Measurements from ENCODE around the gene TMEM132C. TPM values are rescaled to one million over a fixed set of nuclear protein-coding genes. Genes with fewer than 3 reads are reported as not detected.

Gene TMEM132C
- total and polyA plus RNA-seq, 4 donors: 0.05 to 0.08 (median 0.05) TPM; not detected in 1

- Histone ChIP-seq H3K27me3 (ENCODE audit: control insufficient read depth in 4 of 4, insufficient read depth in 4 of 4, low read length in 3 of 4) (no peaks in the 10 kb centered on the region), H3K4me1 (ENCODE audit: control insufficient read depth in 4 of 4, insufficient read depth in 4 of 4, low read length in 3 of 4) (no peaks in the 10 kb centered on the region), H3K36me3 (ENCODE audit: control insufficient read depth in 4 of 4, insufficient read depth in 3 of 4, low read depth in 1 of 4, low read length in 3 of 4) (no peaks in the 10 kb centered on the region), H3K9ac (ENCODE audit: low read depth in 1 of 2, low read length in 2 of 2) (no peak overlapping the region), H3K4me3 (ENCODE audit: low read depth in 1 of 3, low read length in 3 of 3) (no peak overlapping the region), H3K27ac (ENCODE audit: low read depth in 1 of 2, low read length in 2 of 2) (no peak overlapping the region), H3K9me3 (ENCODE audit: control insufficient read depth in 4 of 4, low read length in 3 of 4) (peaks cover 4 to 11% (median 11%) of the 10 kb centered on the region in 4 donors)
- TF ChIP-seq TAF1 (conservative IDR thresholded peaks at IDR 0.05) (no peak), NR2F2 (IDR thresholded peaks at IDR 0.05) (no peak)
- DNase-seq (ENCODE audit: low spot score): no peak
- 51% methylated on average over 1 of the region's 1 CpG for WGBS
These were observed 290.3 kb downstream of the TMEM132C start for GRCh38 chr12:128557231-128557630.

- Histone ChIP-seq H3K4me1 (ENCODE audit: control insufficient read depth in 4 of 4, insufficient read depth in 4 of 4, low read length in 3 of 4) (no peaks in the 10 kb centered on the region), H3K4me3 (ENCODE audit: low read depth in 1 of 3, low read length in 3 of 3) (no peak overlapping the region), H3K9ac (ENCODE audit: low read depth in 1 of 2, low read length in 2 of 2) (no peak overlapping the region), H3K27me3 (ENCODE audit: control insufficient read depth in 4 of 4, insufficient read depth in 4 of 4, low read length in 3 of 4) (no peaks in the 10 kb centered on the region), H3K27ac (ENCODE audit: low read depth in 1 of 2, low read length in 2 of 2) (no peak overlapping the region), H3K36me3 (ENCODE audit: control insufficient read depth in 4 of 4, insufficient read depth in 3 of 4, low read depth in 1 of 4, low read length in 3 of 4) (no peaks in the 10 kb centered on the region), H3K9me3 (ENCODE audit: control insufficient read depth in 4 of 4, low read length in 3 of 4) (peaks cover 0 to 9% (median 4%) of the 10 kb centered on the region in 4 donors)
- DNase-seq (ENCODE audit: low spot score): no peak
- no peak for TF ChIP-seq HNF4A (conservative IDR thresholded peaks at IDR 0.05)
- TF ChIP-seq, protein P1, sequence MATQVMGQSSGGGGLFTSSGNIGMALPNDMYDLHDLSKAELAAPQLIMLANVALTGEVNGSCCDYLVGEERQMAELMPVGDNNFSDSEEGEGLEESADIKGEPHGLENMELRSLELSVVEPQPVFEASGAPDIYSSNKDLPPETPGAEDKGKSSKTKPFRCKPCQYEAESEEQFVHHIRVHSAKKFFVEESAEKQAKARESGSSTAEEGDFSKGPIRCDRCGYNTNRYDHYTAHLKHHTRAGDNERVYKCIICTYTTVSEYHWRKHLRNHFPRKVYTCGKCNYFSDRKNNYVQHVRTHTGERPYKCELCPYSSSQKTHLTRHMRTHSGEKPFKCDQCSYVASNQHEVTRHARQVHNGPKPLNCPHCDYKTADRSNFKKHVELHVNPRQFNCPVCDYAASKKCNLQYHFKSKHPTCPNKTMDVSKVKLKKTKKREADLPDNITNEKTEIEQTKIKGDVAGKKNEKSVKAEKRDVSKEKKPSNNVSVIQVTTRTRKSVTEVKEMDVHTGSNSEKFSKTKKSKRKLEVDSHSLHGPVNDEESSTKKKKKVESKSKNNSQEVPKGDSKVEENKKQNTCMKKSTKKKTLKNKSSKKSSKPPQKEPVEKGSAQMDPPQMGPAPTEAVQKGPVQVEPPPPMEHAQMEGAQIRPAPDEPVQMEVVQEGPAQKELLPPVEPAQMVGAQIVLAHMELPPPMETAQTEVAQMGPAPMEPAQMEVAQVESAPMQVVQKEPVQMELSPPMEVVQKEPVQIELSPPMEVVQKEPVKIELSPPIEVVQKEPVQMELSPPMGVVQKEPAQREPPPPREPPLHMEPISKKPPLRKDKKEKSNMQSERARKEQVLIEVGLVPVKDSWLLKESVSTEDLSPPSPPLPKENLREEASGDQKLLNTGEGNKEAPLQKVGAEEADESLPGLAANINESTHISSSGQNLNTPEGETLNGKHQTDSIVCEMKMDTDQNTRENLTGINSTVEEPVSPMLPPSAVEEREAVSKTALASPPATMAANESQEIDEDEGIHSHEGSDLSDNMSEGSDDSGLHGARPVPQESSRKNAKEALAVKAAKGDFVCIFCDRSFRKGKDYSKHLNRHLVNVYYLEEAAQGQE (IDR thresholded peaks at IDR 0.05): no peak
- 70% methylated on average over 3 of the region's 3 CpGs for WGBS
These were observed 298.0 kb downstream of the TMEM132C start for GRCh38 chr12:128564956-128565355.

GRCh38 chr12:128567730-128568129 is 300.8 kb downstream of the TMEM132C start:
- Histone ChIP-seq H3K36me3 (ENCODE audit: control insufficient read depth in 4 of 4, insufficient read depth in 3 of 4, low read depth in 1 of 4, low read length in 3 of 4) (no peaks in the 10 kb centered on the region), H3K4me3 (ENCODE audit: low read depth in 1 of 3, low read length in 3 of 3) (no peak overlapping the region), H3K27me3 (ENCODE audit: control insufficient read depth in 4 of 4, insufficient read depth in 4 of 4, low read length in 3 of 4) (peaks cover 0 to 3% (median 0%) of the 10 kb centered on the region in 4 donors), H3K9me3 (ENCODE audit: control insufficient read depth in 4 of 4, low read length in 3 of 4) (peaks cover 0 to 5% (median 5%) of the 10 kb centered on the region in 4 donors), H3K9ac (ENCODE audit: low read depth in 1 of 2, low read length in 2 of 2) (no peak overlapping the region), H3K4me1 (ENCODE audit: control insufficient read depth in 4 of 4, insufficient read depth in 4 of 4, low read length in 3 of 4) (no peaks in the 10 kb centered on the region), H3K27ac (ENCODE audit: low read depth in 1 of 2, low read length in 2 of 2) (no peak overlapping the region)
- WGBS: 60% methylated on average over 7 of the region's 7 CpGs
- DNase-seq (ENCODE audit: low spot score): no peak
- no peak for TF ChIP-seq FOXA1 (IDR thresholded peaks at IDR 0.05)
- TF ChIP-seq RXRA (IDR thresholded peaks at IDR 0.05): no peak
- no peak for TF ChIP-seq CTCF (IDR thresholded peaks at IDR 0.05; ENCODE audit: low read depth, low read length, missing input control)
- TF ChIP-seq NR2F2 (IDR thresholded peaks at IDR 0.05): no peak
- TF ChIP-seq GABPA (IDR thresholded peaks at IDR 0.05 in 1 of 2, conservative IDR thresholded peaks at IDR 0.05 in 1 of 2): no peak
- no peak for TF ChIP-seq HNF4A (conservative IDR thresholded peaks at IDR 0.05)
- TF ChIP-seq ATF3 (IDR thresholded peaks at IDR 0.05): no peak
- TF ChIP-seq JUND (IDR thresholded peaks at IDR 0.05): no peak
- no peak for TF ChIP-seq YY1 (IDR thresholded peaks at IDR 0.05)
- TF ChIP-seq FOXA2 (IDR thresholded peaks at IDR 0.05): no peak
- TF ChIP-seq, protein P1 (IDR thresholded peaks at IDR 0.05): no peak

All from liver (tissue), 9 donors.